GM18507 (cell line): ENCODE results near the gene ABCE1.
"Not testable (repeated sequence)": the region's sequence is repeated elsewhere in the genome, so short reads cannot be mapped to it uniquely, and the experiment has no call there.

ENCODE experiments used
- DNase-seq: peaks from one replicate; pipeline ENCODE4 v3.0.0; 2011; ENCODE audit warnings: low read depth; ENCODE audit not compliant: insufficient read length; ENCODE audit errors: extremely low spot score
- FAIRE-seq: peaks from 2 replicates; lab custom pipeline; 2011; peaks lifted over from hg19 to GRCh38; lab: Jason Lieb, UNC

The ABCE1 gene

GRCh38 chr4:145099653-145100052 lies 1.5 kb downstream of the ABCE1 start:
- DNase-seq (no peak), FAIRE-seq (peak; percentile 59)

- FAIRE-seq = no peak
- DNase-seq = no peak
These were observed 3.0 kb downstream of the ABCE1 start for GRCh38 chr4:145101091-145101490.

- DNase-seq (no peak), FAIRE-seq (no peak)
These were observed 4.5 kb downstream of the ABCE1 start for GRCh38 chr4:145102619-145103018.

- no peak for FAIRE-seq
- DNase-seq = no peak
These were observed 5.4 kb downstream of the ABCE1 start for GRCh38 chr4:145103496-145103895.

- DNase-seq (no peak), FAIRE-seq (peak; percentile 15)
These were observed 9.0 kb downstream of the ABCE1 start for GRCh38 chr4:145107126-145107525.

GRCh38 chr4:145108128-145108527 lies 10.0 kb downstream of the ABCE1 start:
- FAIRE-seq (no peak), DNase-seq (no peak)

- FAIRE-seq (no peak), DNase-seq (no peak)
These were observed 27.3 kb downstream of the ABCE1 start for GRCh38 chr4:145125396-145125795.

GRCh38 chr4:145130130-145130529 lies 32.0 kb downstream of the ABCE1 start:
- no peak for DNase-seq
- FAIRE-seq = no peak

GRCh38 chr4:145130788-145131399 lies 32.8 kb downstream of the ABCE1 start:
- FAIRE-seq (no peak), DNase-seq (no peak)

GRCh38 chr4:145131848-145132247 lies 33.7 kb downstream of the ABCE1 start:
- DNase-seq = no peak
- no peak for FAIRE-seq

GRCh38 chr4:145132511-145133098 lies 34.5 kb downstream of the ABCE1 start:
- peak; percentile 84 for FAIRE-seq
- peak; percentile 18 for DNase-seq

GRCh38 chr4:145136219-145136618 lies 38.1 kb downstream of the ABCE1 start:
- not testable (repeated sequence) for DNase-seq, FAIRE-seq

- no peak for DNase-seq
- FAIRE-seq = no peak
These were observed 50.9 kb downstream of the ABCE1 start for GRCh38 chr4:145148980-145149379.

GRCh38 chr4:145153181-145153903 lies 55.2 kb downstream of the ABCE1 start:
- FAIRE-seq = no peak
- no peak for DNase-seq

GRCh38 chr4:145153904-145154298 lies 55.8 kb downstream of the ABCE1 start:
- DNase-seq = no peak
- no peak for FAIRE-seq

- peak; percentile 75 for FAIRE-seq
- no peak for DNase-seq
These were observed 56.5 kb downstream of the ABCE1 start for GRCh38 chr4:145154573-145154972.

- DNase-seq = no peak
- no peak for FAIRE-seq
These were observed 57.3 kb downstream of the ABCE1 start for GRCh38 chr4:145155268-145155870.

GRCh38 chr4:145156986-145157385 lies 58.9 kb downstream of the ABCE1 start:
- FAIRE-seq = no peak
- DNase-seq = no peak

GRCh38 chr4:145161549-145161948 lies 63.4 kb downstream of the ABCE1 start:
- FAIRE-seq = no peak
- DNase-seq = no peak

GRCh38 chr4:145167887-145168286 lies 69.8 kb downstream of the ABCE1 start:
- FAIRE-seq = no peak

More at GRCh38 chr4:145167887-145168286, 69.8 kb downstream of the ABCE1 start:
- DNase-seq = no peak
